ENCODE data around the gene ZFP36L2.

Gene ZFP36L2

DNA sequence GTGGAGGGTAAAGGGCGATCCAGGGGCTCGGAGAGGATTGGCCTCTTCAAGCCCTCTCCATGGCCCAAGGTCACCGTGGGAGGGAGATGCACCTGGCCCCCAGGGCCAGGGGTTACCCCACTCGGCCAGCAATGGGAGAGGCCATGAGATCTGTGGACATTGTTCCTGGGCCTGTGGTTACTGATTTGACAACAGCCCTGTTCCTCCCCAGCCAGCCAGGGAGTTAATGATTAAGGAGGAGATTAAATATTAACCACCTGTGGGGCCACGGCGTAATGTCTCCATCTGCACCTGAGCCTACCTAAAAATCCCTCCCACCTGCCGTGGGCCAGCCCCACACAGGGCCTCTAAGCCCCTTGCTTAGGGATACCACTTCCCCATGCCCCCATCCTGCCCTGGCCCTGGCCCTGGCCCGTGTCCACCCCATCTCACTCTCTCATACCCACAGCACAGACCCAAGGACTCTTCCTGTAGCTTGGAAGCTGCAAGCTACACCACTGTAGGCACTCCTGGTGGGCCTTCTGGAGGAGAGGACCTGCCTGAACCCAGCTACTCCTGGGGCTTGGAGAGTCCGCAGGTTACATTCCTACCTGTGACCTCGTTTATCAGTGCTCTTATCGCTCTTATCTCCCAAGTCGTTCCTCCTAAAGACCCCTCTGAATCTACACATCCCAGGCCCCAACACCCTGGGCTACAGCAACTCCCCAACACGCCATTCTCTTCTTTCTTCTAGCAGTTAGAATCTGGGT lies 32.1 kb downstream of the ZFP36L2 start:
- Histone ChIP-seq H3K36me3 (ENCODE audit: control insufficient read depth in 2 of 2, insufficient read depth in 1 of 2, low read length in 2 of 2) (no peaks in the 10 kb centered on the region), H3K4me1 (ENCODE audit: control insufficient read depth, insufficient read depth, low read length) (no peaks in the 10 kb centered on the region), H3K27ac (ENCODE audit: extremely low read depth, low read depth, low read length) (no peak overlapping the region), H3K9me3 (ENCODE audit: control insufficient read depth, insufficient read depth, low read depth, low read length) (no peaks in the 10 kb centered on the region), H3K4me3 (ENCODE audit: low read depth, low read length) (no peak overlapping the region)
- POLR2A ChIA-PET = no interaction called here
- no peak for TF ChIP-seq ZNF701 (tag by site-specific recombination; IDR thresholded peaks at IDR 0.05)
- no peak for TF ChIP-seq ZNF621 (tag by site-specific recombination; IDR thresholded peaks at IDR 0.05)
- TF ChIP-seq, protein P1, sequence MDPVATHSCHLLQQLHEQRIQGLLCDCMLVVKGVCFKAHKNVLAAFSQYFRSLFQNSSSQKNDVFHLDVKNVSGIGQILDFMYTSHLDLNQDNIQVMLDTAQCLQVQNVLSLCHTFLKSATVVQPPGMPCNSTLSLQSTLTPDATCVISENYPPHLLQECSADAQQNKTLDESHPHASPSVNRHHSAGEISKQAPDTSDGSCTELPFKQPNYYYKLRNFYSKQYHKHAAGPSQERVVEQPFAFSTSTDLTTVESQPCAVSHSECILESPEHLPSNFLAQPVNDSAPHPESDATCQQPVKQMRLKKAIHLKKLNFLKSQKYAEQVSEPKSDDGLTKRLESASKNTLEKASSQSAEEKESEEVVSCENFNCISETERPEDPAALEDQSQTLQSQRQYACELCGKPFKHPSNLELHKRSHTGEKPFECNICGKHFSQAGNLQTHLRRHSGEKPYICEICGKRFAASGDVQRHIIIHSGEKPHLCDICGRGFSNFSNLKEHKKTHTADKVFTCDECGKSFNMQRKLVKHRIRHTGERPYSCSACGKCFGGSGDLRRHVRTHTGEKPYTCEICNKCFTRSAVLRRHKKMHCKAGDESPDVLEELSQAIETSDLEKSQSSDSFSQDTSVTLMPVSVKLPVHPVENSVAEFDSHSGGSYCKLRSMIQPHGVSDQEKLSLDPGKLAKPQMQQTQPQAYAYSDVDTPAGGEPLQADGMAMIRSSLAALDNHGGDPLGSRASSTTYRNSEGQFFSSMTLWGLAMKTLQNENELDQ (tag by site-specific recombination; IDR thresholded peaks at IDR 0.05; ENCODE audit: low read depth) = no peak
- TF ChIP-seq, protein P2, sequence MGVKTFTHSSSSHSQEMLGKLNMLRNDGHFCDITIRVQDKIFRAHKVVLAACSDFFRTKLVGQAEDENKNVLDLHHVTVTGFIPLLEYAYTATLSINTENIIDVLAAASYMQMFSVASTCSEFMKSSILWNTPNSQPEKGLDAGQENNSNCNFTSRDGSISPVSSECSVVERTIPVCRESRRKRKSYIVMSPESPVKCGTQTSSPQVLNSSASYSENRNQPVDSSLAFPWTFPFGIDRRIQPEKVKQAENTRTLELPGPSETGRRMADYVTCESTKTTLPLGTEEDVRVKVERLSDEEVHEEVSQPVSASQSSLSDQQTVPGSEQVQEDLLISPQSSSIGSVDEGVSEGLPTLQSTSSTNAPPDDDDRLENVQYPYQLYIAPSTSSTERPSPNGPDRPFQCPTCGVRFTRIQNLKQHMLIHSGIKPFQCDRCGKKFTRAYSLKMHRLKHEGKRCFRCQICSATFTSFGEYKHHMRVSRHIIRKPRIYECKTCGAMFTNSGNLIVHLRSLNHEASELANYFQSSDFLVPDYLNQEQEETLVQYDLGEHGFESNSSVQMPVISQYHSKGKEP (tag by site-specific recombination; IDR thresholded peaks at IDR 0.05) = no peak
- TF ChIP-seq KLF7 (tag by site-specific recombination; IDR thresholded peaks at IDR 0.05; ENCODE audit: borderline replicate concordance) = no peak
- no peak for TF ChIP-seq ZNF521 (tag by site-specific recombination; IDR thresholded peaks at IDR 0.05)
- TF ChIP-seq ZNF629 (tag by site-specific recombination; IDR thresholded peaks at IDR 0.05) = no peak
- TF ChIP-seq ZNF600 (tag by site-specific recombination; IDR thresholded peaks at IDR 0.05) = no peak
- TF ChIP-seq KLF10 (tag by site-specific recombination; IDR thresholded peaks at IDR 0.05) = no peak
- no peak for TF ChIP-seq ZNF768 (tag by site-specific recombination; IDR thresholded peaks at IDR 0.05)
- no peak for TF ChIP-seq ZNF473 (tag by site-specific recombination; IDR thresholded peaks at IDR 0.05)
- no peak for TF ChIP-seq HOXD13 (CRISPR knock-in tag; IDR thresholded peaks at IDR 0.05; ENCODE audit: borderline replicate concordance)
- CTCF ChIA-PET = interaction anchor here (0.6 to 1.1 kb wide), 4 partner anchors 25 to 558 kb away, joined by 3 to 4 read pairs (median 4); no protein-coding TSS in a partner anchor

DNA sequence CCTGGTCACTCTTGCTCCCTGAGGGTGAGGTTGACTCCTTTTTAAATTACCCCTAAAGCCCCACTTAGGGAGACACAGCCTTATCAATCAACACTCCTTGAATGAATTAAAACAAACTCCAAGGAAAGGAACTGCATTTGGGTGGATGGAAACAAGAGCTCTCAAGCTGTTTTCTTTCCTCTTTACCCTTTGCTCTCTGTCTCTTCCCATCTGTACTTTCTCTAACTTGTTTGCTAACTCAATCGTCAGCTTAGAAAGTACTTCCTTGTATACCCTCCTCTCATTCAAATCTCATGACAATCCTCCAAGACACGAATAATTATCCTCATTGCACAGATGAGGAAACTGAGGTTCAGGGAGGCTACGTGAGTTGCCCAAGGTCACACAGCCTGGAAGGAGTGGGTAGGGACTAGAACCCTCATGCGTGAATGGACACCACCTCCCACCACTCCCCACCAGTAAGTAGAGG lies 32.7 kb downstream of the ZFP36L2 start:
- Histone ChIP-seq H3K4me1 (ENCODE audit: control insufficient read depth, insufficient read depth, low read length) (no peaks in the 10 kb centered on the region), H3K27ac (ENCODE audit: extremely low read depth, low read depth, low read length) (no peak overlapping the region), H3K36me3 (ENCODE audit: control insufficient read depth in 2 of 2, insufficient read depth in 1 of 2, low read length in 2 of 2) (no peaks in the 10 kb centered on the region), H3K9me3 (ENCODE audit: control insufficient read depth, insufficient read depth, low read depth, low read length) (no peaks in the 10 kb centered on the region), H3K4me3 (ENCODE audit: low read depth, low read length) (no peak overlapping the region)
- POLR2A ChIA-PET = no interaction called here
- TF ChIP-seq, protein P3, sequence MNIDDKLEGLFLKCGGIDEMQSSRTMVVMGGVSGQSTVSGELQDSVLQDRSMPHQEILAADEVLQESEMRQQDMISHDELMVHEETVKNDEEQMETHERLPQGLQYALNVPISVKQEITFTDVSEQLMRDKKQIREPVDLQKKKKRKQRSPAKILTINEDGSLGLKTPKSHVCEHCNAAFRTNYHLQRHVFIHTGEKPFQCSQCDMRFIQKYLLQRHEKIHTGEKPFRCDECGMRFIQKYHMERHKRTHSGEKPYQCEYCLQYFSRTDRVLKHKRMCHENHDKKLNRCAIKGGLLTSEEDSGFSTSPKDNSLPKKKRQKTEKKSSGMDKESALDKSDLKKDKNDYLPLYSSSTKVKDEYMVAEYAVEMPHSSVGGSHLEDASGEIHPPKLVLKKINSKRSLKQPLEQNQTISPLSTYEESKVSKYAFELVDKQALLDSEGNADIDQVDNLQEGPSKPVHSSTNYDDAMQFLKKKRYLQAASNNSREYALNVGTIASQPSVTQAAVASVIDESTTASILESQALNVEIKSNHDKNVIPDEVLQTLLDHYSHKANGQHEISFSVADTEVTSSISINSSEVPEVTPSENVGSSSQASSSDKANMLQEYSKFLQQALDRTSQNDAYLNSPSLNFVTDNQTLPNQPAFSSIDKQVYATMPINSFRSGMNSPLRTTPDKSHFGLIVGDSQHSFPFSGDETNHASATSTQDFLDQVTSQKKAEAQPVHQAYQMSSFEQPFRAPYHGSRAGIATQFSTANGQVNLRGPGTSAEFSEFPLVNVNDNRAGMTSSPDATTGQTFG (tag by site-specific recombination; IDR thresholded peaks at IDR 0.05; ENCODE audit: borderline replicate concordance) = no peak
- no peak for TF ChIP-seq ZBTB7A (tag by site-specific recombination; IDR thresholded peaks at IDR 0.05; ENCODE audit: low read depth)
- TF ChIP-seq GLIS1 (tag by site-specific recombination; IDR thresholded peaks at IDR 0.05) = no peak
- TF ChIP-seq ZNF138 (tag by site-specific recombination; IDR thresholded peaks at IDR 0.05; ENCODE audit: borderline replicate concordance) = no peak
- TF ChIP-seq IKZF3 (tag by site-specific recombination; IDR thresholded peaks at IDR 0.05) = no peak
- TF ChIP-seq ZNF23 (tag by site-specific recombination; IDR thresholded peaks at IDR 0.05; ENCODE audit: borderline replicate concordance) = no peak
- CTCF ChIA-PET = interaction anchor here (0.6 to 1.1 kb wide), 2 partner anchors 26 to 557 kb away, joined by 3 to 4 read pairs; no protein-coding TSS in a partner anchor
